HG02610 (cell line): ENCODE measurements around the gene MPHOSPH9.

ENCODE experiments used
- ATAC-seq: cut with Tn5 transposase; IDR thresholded peaks from one replicate; pipeline ENCODE4 v1.9.1; 2021; ENCODE audit warnings: mild to moderate bottlenecking, moderate library complexity; ENCODE audit not compliant: unreplicated experiment

The MPHOSPH9 gene

GRCh38 chr12:123104809-123105208, 128.1 kb downstream of the MPHOSPH9 start:
- no peak for ATAC-seq
